Measurements from ENCODE around the gene DDX28. TPM values are rescaled to one million over a fixed set of nuclear protein-coding genes. Genes with fewer than 3 reads are reported as not detected.
"Not testable (repeated sequence)": the region's sequence is repeated elsewhere in the genome, so short reads cannot be mapped to it uniquely, and the experiment has no call there.

Gene DDX28
- total RNA-seq, 2 experiments from 2014 or later = 27.5 to 28.8 TPM

- ChIA-PET CTCF (interaction anchor here (1.3 kb wide), 1 partner anchor 19 kb away, joined by 5 read pairs; the partner anchor contains the start of gene DPEP2), POLR2A (no interaction called here)
Observed at GRCh38 chr16:67979955-67980678, 42.9 kb downstream of the DDX28 start, which contains the start of gene DPEP3. TSS of gene DPEP3 (minus strand) at chr16:67980499. CDS start at chr16:67980380, 119 bp downstream.

GRCh38 chr16:67977469-67978227, 45.4 kb downstream of the DDX28 start:
- ChIA-PET CTCF (interaction anchor here (0.7 to 1.4 kb wide), 2 partner anchors 15 to 94 kb away, joined by 3 read pairs; no protein-coding TSS in a partner anchor), POLR2A (no interaction called here)

- CTCF ChIA-PET = interaction anchor here (0.7 to 1.4 kb wide), 2 partner anchors 16 to 93 kb away, joined by 3 read pairs; no protein-coding TSS in a partner anchor
Observed at GRCh38 chr16:67977005-67977404, 46.0 kb downstream of the DDX28 start.

GRCh38 chr16:67976205-67976604, 46.8 kb downstream of the DDX28 start:
- CTCF ChIA-PET = no interaction called here
- POLR2A ChIA-PET = no interaction called here

More at GRCh38 chr16:67977005-67977404, 46.0 kb downstream of the DDX28 start:
- POLR2A ChIA-PET = no interaction called here

GRCh38 chr16:67975321-67976105, 47.5 kb downstream of the DDX28 start:
- ChIA-PET CTCF (no interaction called here), POLR2A (interaction anchor here (0.6 kb wide), 1 partner anchor 485 kb away, joined by 5 read pairs; no protein-coding TSS in a partner anchor)

- POLR2A ChIA-PET = not testable (repeated sequence)
- CTCF ChIA-PET = interaction anchor here (1.2 kb wide), 1 partner anchor 17 kb away, joined by 4 read pairs; no protein-coding TSS in a partner anchor
Observed at GRCh38 chr16:67972285-67972684, 50.7 kb downstream of the DDX28 start.

GRCh38 chr16:67971111-67971510, 51.9 kb downstream of the DDX28 start:
- POLR2A ChIA-PET = no interaction called here
- CTCF ChIA-PET = interaction anchor here (0.7 kb wide), 1 partner anchor 20 kb away, joined by 3 read pairs; no protein-coding TSS in a partner anchor

Other genes with a start within 250 kb of the DDX28 start
- gene RANBP10, start 216.7 kb downstream of the DDX28 start, total RNA-seq = 10 to 100 TPM; 18.0 to 18.7 TPM
- gene TSNAXIP1, start 216.3 kb downstream of the DDX28 start, total RNA-seq = 1 to 10 TPM in 1 of 2 experiments, under 1 TPM in 1; 0.84 to 1.7 TPM
- gene THAP11, start 180.9 kb downstream of the DDX28 start, total RNA-seq = 10 to 100 TPM; 53.4 to 53.9 TPM
- gene NUTF2, start 176.3 kb downstream of the DDX28 start, total RNA-seq = 100 to 1,000 TPM; 176 to 179 TPM
- gene CENPT, start 175.5 kb downstream of the DDX28 start, total RNA-seq = 10 to 100 TPM; 49.3 to 50.7 TPM
- 100 to 1,000 TPM; 102 to 104 TPM for gene EDC4, start 150.2 kb downstream of the DDX28 start, total RNA-seq
- gene NRN1L, start 138.3 kb downstream of the DDX28 start, total RNA-seq = 1 to 10 TPM in 1 of 2 experiments, under 1 TPM in 1; 0.59 to 1.1 TPM
- gene PSKH1, start 130.0 kb downstream of the DDX28 start, total RNA-seq = 10 to 100 TPM; 13.4 to 14.7 TPM
- 1 to 10 TPM; 2.7 to 4.5 TPM for gene CTRL, start 91.4 kb downstream of the DDX28 start, total RNA-seq
- 100 to 1,000 TPM; 176 to 185 TPM for gene PSMB10, start 86.4 kb downstream of the DDX28 start, total RNA-seq
- gene LCAT, start 79.1 kb downstream of the DDX28 start, total RNA-seq = 10 to 100 TPM; 14.3 to 15.1 TPM
- 10 to 100 TPM; 42.6 to 44.4 TPM for gene SLC12A4, start 54.6 kb downstream of the DDX28 start, total RNA-seq
- gene DPEP3, start 42.7 kb downstream of the DDX28 start, total RNA-seq = under 1 TPM; 0.17 to 0.40 TPM
- 1 to 10 TPM; 1.3 to 1.5 TPM for gene DPEP2, start 23.7 kb downstream of the DDX28 start, total RNA-seq
- not detected for gene DPEP2NB, start 7.3 kb downstream of the DDX28 start, total RNA-seq
- gene DUS2, start 52 bp upstream of the DDX28 start, total RNA-seq = 10 to 100 TPM; 37.1 to 40.3 TPM
- 10 to 100 TPM; 93.1 to 95.4 TPM for gene NFATC3, start 62.1 kb upstream of the DDX28 start, total RNA-seq
- gene ESRP2, start 212.9 kb upstream of the DDX28 start, total RNA-seq = under 1 TPM; 0.27 to 0.48 TPM
- 1 to 10 TPM; 9.3 to 9.5 TPM for gene PLA2G15, start 222.1 kb upstream of the DDX28 start, total RNA-seq
- gene SLC7A6, start 241.3 kb upstream of the DDX28 start, total RNA-seq = 10 to 100 TPM; 99.2 to 99.4 TPM